Measurements from ENCODE around the gene LAMTOR4.
"Not testable (repeated sequence)": the region's sequence is repeated elsewhere in the genome, so short reads cannot be mapped to it uniquely, and the experiment has no call there.

The LAMTOR4 gene

GRCh38 chr7:100173806-100174495, 25.2 kb downstream of the LAMTOR4 start:
- DNase-seq = no peak

GRCh38 chr7:100174582-100174981, 25.9 kb downstream of the LAMTOR4 start:
- no peak for DNase-seq

- no peak for DNase-seq
Observed at GRCh38 chr7:100175296-100175935, 26.7 kb downstream of the LAMTOR4 start.

- no peak for DNase-seq
Observed at GRCh38 chr7:100176096-100177044, 27.7 kb downstream of the LAMTOR4 start.

- DNase-seq = peak; percentile 98
Observed at GRCh38 chr7:100177045-100178001, 28.6 kb downstream of the LAMTOR4 start, which contains the start of the genes GPC2 and STAG3. GPC2 (minus strand) TSS chr7:100177381; CDS start chr7:100177199, 182 bp downstream. STAG3 (plus strand) TSS chr7:100177918; CDS start chr7:100180557, 2,639 bp downstream.

- not testable (repeated sequence) for DNase-seq
Observed at GRCh38 chr7:100180084-100180483, 31.4 kb downstream of the LAMTOR4 start.

GRCh38 chr7:100182616-100183015, 33.9 kb downstream of the LAMTOR4 start:
- not testable (repeated sequence) for DNase-seq

- not testable (repeated sequence) for DNase-seq
Observed at GRCh38 chr7:100183090-100183489, 34.4 kb downstream of the LAMTOR4 start.

GRCh38 chr7:100185726-100186125, 37.0 kb downstream of the LAMTOR4 start:
- DNase-seq = no peak

GRCh38 chr7:100189061-100189460, 40.3 kb downstream of the LAMTOR4 start:
- no peak for DNase-seq

GRCh38 chr7:100190048-100190711, 41.5 kb downstream of the LAMTOR4 start:
- DNase-seq = no peak

- DNase-seq = no peak
Observed at GRCh38 chr7:100191775-100192174, 43.1 kb downstream of the LAMTOR4 start.

- DNase-seq = not testable (repeated sequence)
Observed at GRCh38 chr7:100192281-100192862, 43.7 kb downstream of the LAMTOR4 start.

GRCh38 chr7:100192969-100193368, 44.3 kb downstream of the LAMTOR4 start:
- DNase-seq = no peak

GRCh38 chr7:100195222-100195621, 46.5 kb downstream of the LAMTOR4 start:
- DNase-seq = no peak

GRCh38 chr7:100195901-100196322, 47.2 kb downstream of the LAMTOR4 start:
- DNase-seq = not testable (repeated sequence)

GRCh38 chr7:100198266-100198665, 49.5 kb downstream of the LAMTOR4 start:
- no peak for DNase-seq

- no peak for DNase-seq
Observed at GRCh38 chr7:100200693-100201092, 52.0 kb downstream of the LAMTOR4 start.
